ENCODE measurements around the gene WNT9B.

The WNT9B gene

GRCh38 chr17:46879101-46879500, 27.7 kb downstream of the WNT9B start:
- in situ Hi-C loops (cut with MboI; ENCODE audit: low sequenced_read_pairs), result no loop called here

GRCh38 chr17:46881015-46881414, 29.6 kb downstream of the WNT9B start:
- in situ Hi-C loops (cut with MboI; ENCODE audit: low sequenced_read_pairs), result no loop called here

- in situ Hi-C loops (cut with MboI; ENCODE audit: low sequenced_read_pairs), result no loop called here
Measured at GRCh38 chr17:46882666-46883065, 31.3 kb downstream of the WNT9B start.

- in situ Hi-C loops (cut with MboI; ENCODE audit: low sequenced_read_pairs), result no loop called here
Measured at GRCh38 chr17:46883871-46884520, 32.6 kb downstream of the WNT9B start.

GRCh38 chr17:46884552-46884951, 33.2 kb downstream of the WNT9B start:
- in situ Hi-C loops (cut with MboI; ENCODE audit: low sequenced_read_pairs), result no loop called here

GRCh38 chr17:46885415-46886309, 34.3 kb downstream of the WNT9B start:
- in situ Hi-C loops (cut with MboI; ENCODE audit: low sequenced_read_pairs), result no loop called here

- in situ Hi-C loops (cut with MboI; ENCODE audit: low sequenced_read_pairs), result no loop called here
Measured at GRCh38 chr17:46886310-46886663, 34.9 kb downstream of the WNT9B start.

- in situ Hi-C loops (cut with MboI; ENCODE audit: low sequenced_read_pairs), result no loop called here
Measured at GRCh38 chr17:46887717-46888116, 36.3 kb downstream of the WNT9B start.

GRCh38 chr17:46888727-46889126, 37.3 kb downstream of the WNT9B start:
- in situ Hi-C loops (cut with MboI; ENCODE audit: low sequenced_read_pairs), result no loop called here

- in situ Hi-C loops (cut with MboI; ENCODE audit: low sequenced_read_pairs), result no loop called here
Measured at GRCh38 chr17:46889519-46889918, 38.1 kb downstream of the WNT9B start.

GRCh38 chr17:46889992-46890564, 38.7 kb downstream of the WNT9B start:
- in situ Hi-C loops (cut with MboI; ENCODE audit: low sequenced_read_pairs), result no loop called here

GRCh38 chr17:46890638-46891037, 39.3 kb downstream of the WNT9B start:
- in situ Hi-C loops (cut with MboI; ENCODE audit: low sequenced_read_pairs), result no loop called here

- in situ Hi-C loops (cut with MboI; ENCODE audit: low sequenced_read_pairs), result no loop called here
Measured at GRCh38 chr17:46892192-46892703, 40.9 kb downstream of the WNT9B start.

- in situ Hi-C loops (cut with MboI; ENCODE audit: low sequenced_read_pairs), result no loop called here
Measured at GRCh38 chr17:46894024-46894423, 42.6 kb downstream of the WNT9B start.

- in situ Hi-C loops (cut with MboI; ENCODE audit: low sequenced_read_pairs), result no loop called here
Measured at GRCh38 chr17:46894476-46895151, 43.2 kb downstream of the WNT9B start.

GRCh38 chr17:46895171-46895570, 43.8 kb downstream of the WNT9B start:
- in situ Hi-C loops (cut with MboI; ENCODE audit: low sequenced_read_pairs), result no loop called here

GRCh38 chr17:46896991-46897390, 45.6 kb downstream of the WNT9B start:
- in situ Hi-C loops (cut with MboI; ENCODE audit: low sequenced_read_pairs), result no loop called here

- in situ Hi-C loops (cut with MboI; ENCODE audit: low sequenced_read_pairs), result no loop called here
Measured at GRCh38 chr17:46898364-46898763, 47.0 kb downstream of the WNT9B start.

GRCh38 chr17:46898860-46899259, 47.5 kb downstream of the WNT9B start:
- in situ Hi-C loops (cut with MboI; ENCODE audit: low sequenced_read_pairs), result no loop called here

GRCh38 chr17:46901291-46901690, 49.9 kb downstream of the WNT9B start:
- in situ Hi-C loops (cut with MboI; ENCODE audit: low sequenced_read_pairs), result no loop called here

Data from hTERT RPE-1 (cell line).